GM19455 (cell line): ENCODE results near the gene MSH3.
"Not testable (repeated sequence)": the region's sequence is repeated elsewhere in the genome, so short reads cannot be mapped to it uniquely, and the experiment has no call there.

ENCODE experiments used
- ATAC-seq: cut with Tn5 transposase; IDR thresholded peaks from one replicate; pipeline ENCODE4 v1.9.1; 2021; ENCODE audit not compliant: unreplicated experiment

Gene MSH3

DNA sequence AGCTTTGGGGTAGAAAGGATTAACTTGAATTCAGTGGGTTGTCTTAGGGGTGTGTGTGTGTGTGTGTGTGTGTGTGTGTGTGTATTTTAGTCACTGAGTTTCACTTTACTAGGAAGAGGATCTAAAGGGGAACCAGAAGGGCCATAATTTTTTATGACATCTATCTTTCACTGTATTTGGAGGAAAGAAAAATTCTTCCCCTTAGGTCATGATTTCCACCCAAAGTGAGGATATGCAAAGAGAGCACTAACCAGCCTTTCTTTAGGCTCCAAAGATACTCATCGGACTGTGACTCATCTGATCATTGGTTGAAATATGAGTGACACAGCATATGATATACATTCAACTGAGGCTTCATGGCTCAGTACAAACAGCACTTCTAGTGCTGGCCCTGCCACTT, 230.5 kb downstream of the MSH3 start:
- ATAC-seq: no peak

DNA sequence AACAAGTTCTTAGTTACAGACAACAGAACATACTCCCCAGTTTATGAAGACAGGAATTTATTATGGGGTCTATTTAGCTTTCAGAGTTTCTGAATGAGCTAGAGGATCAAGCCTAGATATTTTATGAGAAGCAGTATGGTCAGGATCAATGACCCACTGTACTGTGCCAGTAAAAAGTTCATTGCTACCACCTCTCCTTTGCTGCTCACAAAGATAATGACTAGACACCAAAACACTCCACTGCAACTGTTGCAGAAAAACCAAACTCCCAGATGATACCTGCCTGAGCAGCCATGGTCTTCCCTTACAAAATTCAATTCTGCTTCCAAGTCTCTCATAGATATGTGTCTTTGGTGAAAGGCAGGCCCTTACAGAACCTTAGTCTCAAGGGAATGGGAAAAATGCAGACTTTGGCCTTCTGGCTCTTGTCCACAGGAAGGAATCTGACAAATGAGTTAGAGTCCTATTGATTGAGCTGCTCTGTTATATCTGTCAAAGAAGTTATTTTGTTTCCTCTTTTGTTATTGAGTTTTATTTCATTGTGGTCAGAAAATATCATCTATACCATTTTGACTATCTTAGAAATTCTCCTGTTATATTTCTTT, 231.0 kb downstream of the MSH3 start:
- no peak for ATAC-seq

DNA sequence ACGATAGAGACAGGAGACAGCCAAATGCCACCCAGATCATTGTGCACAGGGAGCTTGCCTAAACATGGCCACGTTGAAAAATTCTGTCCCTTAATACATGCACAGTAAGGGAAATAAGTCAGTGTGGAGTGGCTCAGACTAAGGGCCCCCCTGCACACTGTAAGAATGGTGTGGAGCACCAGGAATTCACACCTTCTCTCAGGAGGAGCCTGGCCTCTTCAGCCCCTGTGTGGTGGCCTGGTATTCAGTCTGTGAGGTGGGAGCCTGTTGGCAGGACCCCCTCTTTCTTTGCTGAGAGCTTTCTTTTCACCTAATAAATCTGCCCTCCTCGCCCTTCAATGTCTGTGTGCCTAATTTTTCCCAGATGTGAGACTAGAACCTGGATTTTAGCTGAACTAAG, 239.6 kb downstream of the MSH3 start:
- ATAC-seq: no peak

DNA sequence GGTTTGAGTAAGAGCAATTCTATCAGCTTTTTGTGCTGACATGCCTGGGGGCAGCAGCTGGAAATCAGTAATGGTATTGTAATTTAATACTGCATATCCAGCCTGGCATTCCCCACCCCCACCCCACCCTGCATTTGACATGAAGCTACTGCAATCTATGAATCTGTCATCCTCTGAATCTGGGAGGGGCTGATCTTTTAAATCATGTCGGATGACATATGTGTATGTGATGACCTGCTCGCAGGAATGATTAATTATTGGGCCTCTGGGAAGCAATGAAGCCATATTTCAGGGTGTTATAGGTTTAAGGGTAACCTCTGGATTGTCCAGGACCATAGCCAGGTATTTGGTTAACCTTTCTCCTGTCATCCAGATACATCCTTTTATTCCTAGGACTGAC, 241.1 kb downstream of the MSH3 start:
- no peak for ATAC-seq

DNA sequence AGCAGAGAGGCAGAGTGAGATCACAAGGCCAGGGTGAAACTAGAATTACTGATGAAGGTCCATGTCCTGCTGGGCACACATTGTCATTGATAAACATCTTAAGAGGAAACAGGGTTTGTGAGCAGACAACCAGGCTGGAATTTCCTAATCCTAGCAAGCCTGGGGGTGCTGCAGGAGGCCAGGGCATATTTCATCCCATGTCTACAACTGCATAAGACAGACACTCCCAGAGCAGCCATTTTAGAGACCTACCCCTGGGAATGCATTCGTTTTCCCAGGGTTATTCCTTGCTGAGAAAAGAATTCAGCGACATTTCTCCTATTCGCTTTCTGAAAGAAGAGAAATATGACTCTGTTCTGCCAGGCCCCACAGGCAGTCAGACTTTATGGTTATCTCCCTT, 248.2 kb downstream of the MSH3 start:
- ATAC-seq: not testable (repeated sequence)

DNA sequence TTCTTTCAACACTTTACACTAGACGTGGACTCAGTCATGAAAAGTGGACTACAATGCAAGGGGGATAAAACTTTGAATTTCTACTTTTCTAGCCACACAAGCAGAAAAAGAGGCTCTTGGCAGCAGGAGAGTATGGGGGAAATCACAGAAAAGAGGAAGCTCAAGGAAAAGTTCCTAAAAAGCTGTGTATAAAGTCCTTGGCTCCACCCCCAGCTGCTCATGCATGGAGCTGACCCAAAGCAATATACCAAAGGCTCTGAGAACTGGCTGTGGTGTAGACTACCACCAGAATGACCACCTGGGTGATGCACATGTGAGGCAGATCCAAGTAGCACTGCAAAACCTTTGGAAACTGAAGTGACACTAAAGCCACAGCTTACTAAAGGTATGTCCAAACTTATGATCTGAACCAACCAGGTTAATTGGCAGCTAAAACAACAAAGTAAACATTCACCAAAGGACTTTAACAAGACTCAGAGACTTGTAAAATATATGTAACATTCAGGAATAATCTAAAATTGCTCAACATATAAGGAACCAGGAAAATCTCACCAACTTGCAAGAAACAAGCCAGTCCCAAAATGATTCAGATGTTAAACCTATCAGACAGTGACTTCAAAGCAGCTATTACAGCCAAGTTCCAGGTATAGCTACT, 250.2 kb downstream of the MSH3 start:
- ATAC-seq: no peak

DNA sequence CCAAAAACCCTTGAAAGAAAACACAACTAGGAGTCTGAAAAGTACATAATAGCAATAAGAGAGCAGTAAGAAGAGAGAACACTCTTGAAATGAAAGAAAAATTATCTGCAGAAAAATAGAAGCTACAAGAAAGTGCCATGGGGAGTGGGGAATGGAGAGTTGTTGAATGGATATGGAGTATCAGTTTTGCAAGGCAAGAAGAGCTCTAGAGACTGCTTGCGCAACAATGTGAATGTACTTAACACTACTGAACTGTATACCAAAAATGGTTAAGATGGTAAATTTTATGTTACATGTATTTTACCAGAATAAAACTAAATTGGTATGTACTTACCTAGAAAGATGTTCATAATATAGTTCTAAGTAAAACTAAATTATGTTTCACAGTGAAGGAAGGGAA, 251.0 kb downstream of the MSH3 start:
- ATAC-seq: no peak

DNA sequence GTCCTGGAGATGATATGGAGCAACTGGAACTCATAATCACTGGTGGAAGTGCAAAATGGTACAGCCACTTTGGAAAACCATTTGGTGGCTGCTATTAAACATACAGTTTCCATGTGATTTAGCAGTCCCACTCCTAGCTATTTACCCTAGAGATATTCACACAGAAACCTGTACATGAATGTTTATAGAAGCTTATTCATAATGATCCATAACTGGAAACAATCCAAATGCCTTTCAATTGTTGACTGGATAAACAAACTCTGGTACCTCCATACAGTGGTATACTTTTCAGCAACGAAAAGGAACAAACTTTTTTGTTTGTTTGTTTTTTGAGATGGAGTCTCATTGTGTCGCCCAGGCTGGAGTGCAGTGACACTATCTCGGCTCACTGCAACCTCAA, 258.0 kb downstream of the MSH3 start:
- no peak for ATAC-seq

DNA sequence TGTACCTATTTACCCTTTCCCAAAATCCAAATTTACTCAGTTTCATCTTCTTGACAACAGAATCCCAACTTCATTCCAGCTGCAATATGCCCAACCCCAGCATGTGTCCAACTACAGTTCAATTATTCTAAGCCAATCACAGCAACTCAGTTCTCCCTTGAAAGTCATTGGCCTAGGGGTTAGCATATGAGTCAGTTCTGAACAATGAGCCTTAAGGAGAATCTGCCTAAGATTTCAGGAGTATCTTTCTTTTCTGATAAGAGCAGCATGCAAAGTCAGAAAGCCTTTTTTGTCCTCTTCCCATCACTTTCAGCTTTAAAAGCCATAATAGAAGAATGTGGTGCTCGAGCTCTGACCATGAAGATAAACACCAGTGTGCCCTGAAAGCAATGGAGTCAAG, 261.3 kb downstream of the MSH3 start:
- no peak for ATAC-seq

DNA sequence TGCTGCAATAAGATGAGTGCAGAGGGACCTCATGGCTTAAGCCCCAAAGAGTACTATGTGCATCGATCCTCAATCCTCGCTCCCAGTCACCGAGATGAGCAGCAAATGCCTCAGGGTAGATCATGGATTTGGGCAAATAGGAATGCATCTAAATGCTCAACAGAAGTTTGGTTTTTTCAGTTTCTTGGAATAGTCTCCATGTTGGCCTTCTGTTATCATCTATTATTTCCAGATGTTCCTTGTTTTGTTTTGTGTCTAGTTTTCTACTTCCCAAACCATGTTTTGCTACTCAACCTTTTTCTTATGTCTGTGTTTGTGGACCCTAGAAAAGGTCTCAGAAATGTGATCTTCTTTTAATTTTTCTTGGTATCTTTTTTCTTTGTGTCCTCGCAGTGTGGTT, 262.2 kb downstream of the MSH3 start:
- no peak for ATAC-seq

DNA sequence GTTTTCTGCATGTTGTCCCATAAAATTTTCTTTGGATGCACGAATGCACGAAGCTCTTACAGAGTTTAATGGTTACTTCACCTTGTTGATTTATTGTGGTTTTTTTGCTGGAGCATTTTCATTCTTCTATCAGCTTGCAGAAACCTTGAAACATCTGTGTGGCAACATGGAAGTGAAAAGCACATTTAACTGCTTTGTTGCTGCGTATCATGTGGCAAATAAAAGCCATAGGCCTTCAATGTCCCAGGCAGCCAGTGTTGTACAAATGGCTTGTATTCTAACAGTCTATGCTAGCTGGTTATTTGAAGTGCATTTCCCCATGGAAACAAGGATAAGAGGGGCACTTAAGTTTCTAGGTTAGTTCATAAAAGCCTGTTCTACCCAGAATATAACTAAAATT, 263.2 kb downstream of the MSH3 start:
- no peak for ATAC-seq

DNA sequence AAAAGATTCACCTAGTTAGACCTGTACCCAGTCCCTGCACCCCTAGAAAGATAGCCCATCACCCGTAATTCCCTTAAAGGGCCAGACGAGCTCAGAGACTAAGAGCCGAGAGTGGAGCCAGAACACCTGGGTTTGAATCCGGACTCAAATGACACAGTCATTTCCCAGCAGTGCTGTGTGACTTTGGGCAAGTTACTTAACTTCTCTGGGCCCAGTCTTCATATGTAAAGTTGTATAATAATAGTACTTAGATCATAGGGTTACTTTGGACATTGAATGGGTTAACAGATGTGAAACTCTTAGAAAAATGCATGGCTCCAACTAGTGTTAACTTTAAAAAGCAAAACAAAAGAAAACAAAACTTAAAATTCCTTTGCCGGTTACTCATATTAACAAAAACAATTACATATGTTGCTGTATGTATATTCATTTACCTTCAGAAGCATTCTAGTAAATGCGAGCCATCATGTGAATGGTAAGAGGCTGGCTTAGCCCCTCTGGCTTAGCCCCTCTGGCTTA, 265.3 kb downstream of the MSH3 start:
- no peak for ATAC-seq

DNA sequence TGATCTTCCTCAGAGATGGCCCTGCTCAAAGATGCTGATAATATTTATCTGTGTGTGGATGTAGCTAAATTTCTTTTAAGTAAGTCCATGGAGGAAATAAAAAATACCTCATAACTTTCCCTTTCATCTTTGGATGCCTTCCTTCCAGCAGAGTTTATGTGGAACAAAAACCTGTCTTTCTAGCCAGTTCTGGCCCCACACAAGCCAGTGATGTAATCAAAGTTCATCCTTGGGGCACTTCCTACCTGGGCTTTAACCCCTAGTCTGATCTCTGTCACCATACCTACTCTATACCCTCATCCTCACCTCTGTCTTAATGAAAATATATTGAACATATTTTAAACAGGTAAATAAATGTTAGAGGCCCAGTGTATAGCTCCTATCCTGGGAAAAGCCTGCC, 265.9 kb downstream of the MSH3 start:
- ATAC-seq: no peak

DNA sequence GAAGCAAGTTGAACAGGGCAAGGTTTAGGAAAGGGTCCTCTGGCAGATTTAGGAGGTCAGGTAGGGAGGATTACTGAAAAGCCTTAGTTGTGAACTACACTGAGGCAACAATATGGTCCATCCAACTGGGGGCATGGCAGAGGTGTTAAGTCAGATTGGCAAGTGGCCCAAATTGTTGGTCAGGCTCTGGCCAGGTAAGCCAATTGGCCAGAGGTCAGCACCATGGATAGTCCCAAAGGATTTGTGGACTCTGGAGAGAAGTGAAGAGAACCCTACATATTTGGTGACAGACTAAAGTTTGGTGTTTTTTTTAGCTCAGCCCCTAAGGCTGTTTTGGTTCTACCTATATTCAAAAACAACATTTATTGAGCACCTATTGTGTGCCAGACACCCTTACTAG, 266.6 kb downstream of the MSH3 start:
- ATAC-seq: no peak

DNA sequence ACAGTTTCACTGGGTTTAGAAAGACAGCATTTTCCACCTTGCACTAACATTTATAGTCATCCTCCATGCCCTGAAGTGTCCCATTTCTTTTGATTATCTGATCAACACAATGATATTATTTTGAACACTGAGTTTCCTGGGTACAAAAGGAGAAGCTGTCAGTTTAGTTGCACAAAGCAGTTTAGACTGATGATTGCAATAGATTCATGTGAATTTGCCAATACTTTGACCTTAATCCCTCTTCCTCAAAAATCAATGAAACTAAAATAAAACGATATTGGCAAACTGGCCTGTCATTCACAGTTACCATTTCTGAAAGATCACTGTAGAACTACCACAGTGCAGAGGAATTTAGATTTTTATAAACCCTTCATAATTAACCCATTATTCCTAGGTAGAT, 271.5 kb downstream of the MSH3 start:
- no peak for ATAC-seq
